CD4-positive, alpha-beta T cell (primary cell): ENCODE data around the gene CST6. TPM values are rescaled to one million over a fixed set of nuclear protein-coding genes. Genes with fewer than 3 reads are reported as not detected.

Experiments
- ATAC-seq: fragments of 200-7000 bp; cut with Tn5 transposase; one replicate; pipeline ENCODE4 v1.10.0; 2022; ENCODE audit warnings: mild to moderate bottlenecking; ENCODE audit not compliant: poor library complexity
- CTCF ChIA-PET: fragments of 350-600 bp; sonication (Branson Sonifier 250); formaldehyde crosslinking; loops from one replicate; lab custom pipeline; 2021; ENCODE audit warnings: antibody characterized with exemption, inconsistent platforms; lab: Charles Lee
- POLR2A ChIA-PET: fragments of 350-600 bp; sonication (Branson Sonifier 250); formaldehyde crosslinking; loops from one replicate; lab custom pipeline; 2021; ENCODE audit warnings: antibody characterized with exemption, inconsistent platforms; lab: Charles Lee
- DNase-seq, 14 experiments: peaks; one replicate each; pipeline ENCODE4 v3.0.0-alpha.2; 2013 to 2020; ENCODE audit warnings: mixed read lengths in 2 of 14
- H3K27ac ChIP-seq, 2 donors: one replicate each; pipeline versions ENCODE4 v1.5.1 to v1.7.0; 2013; ENCODE audit warnings: low read length in 2 of 2, low read depth in 1 of 2, mild to moderate bottlenecking in 1 of 2
- H3K27me3 ChIP-seq, 2 experiments: 1 replicate in 1 of 2; 2 replicates in 1 of 2; pipeline versions ENCODE4 v1.6.1 to v1.7.0; 2013; ENCODE audit warnings: low read length in 2 of 2, control low read depth in 1 of 2, mild to moderate bottlenecking in 1 of 2, moderate library complexity in 1 of 2; ENCODE audit not compliant: insufficient read depth in 2 of 2, control insufficient read depth in 1 of 2
- H3K36me3 ChIP-seq: one replicate; pipeline ENCODE4 v1.6.1; 2013; ENCODE audit warnings: low read length, control low read depth; ENCODE audit not compliant: insufficient read depth
- H3K4me1 ChIP-seq: one replicate; pipeline ENCODE4 v1.6.1; 2013; ENCODE audit warnings: low read length, control low read depth; ENCODE audit not compliant: insufficient read depth
- H3K4me3 ChIP-seq: one replicate; pipeline ENCODE4 v1.5.1; 2013; ENCODE audit warnings: mild to moderate bottlenecking, low read length, moderate library complexity
- H3K9me3 ChIP-seq, 2 experiments: 1 replicate in 1 of 2; 2 replicates in 1 of 2; pipeline versions ENCODE4 v1.6.1 to v1.7.0; 2013; ENCODE audit warnings: low read length in 2 of 2, mild to moderate bottlenecking in 2 of 2, control low read depth in 1 of 2, moderate library complexity in 1 of 2; ENCODE audit not compliant: control insufficient read depth in 1 of 2, insufficient read depth in 1 of 2
- H3K27ac Mint-ChIP-seq: one replicate; pipeline ENCODE4 v1.8.0; 2020; ENCODE audit warnings: mixed read lengths
- H3K27me3 Mint-ChIP-seq: one replicate; pipeline ENCODE4 v1.8.0; 2021; ENCODE audit warnings: mixed read lengths
- H3K36me3 Mint-ChIP-seq: one replicate; pipeline ENCODE4 v1.8.0; 2021; ENCODE audit warnings: low read depth, mixed read lengths
- H3K4me1 Mint-ChIP-seq: one replicate; pipeline ENCODE4 v1.8.0; 2021; ENCODE audit warnings: low read depth, mixed read lengths
- H3K4me3 Mint-ChIP-seq: one replicate; pipeline ENCODE4 v1.8.0; 2020; ENCODE audit warnings: mild to moderate bottlenecking, mixed read lengths
- H3K9me3 Mint-ChIP-seq: one replicate; pipeline ENCODE4 v1.8.0; 2020; ENCODE audit warnings: mixed read lengths
- CTCF ChIP-seq: fragments of 200-600 bp; IDR thresholded peaks from one replicate; pipeline ENCODE4 v1.8.0; 2022; ENCODE audit warnings: antibody characterized with exemption, mild to moderate bottlenecking
- intact Hi-C, 2 experiments: fragments of 100-400 bp; cut with DNase I in 1 of 2; cut with micrococcal nuclease in 1 of 2; formaldehyde crosslinking; loops; one replicate each; pipeline versions ENCODE4 v1.15.1 to v1.9.0; 2023 to 2025; cut with DNase I, micrococcal nuclease
- total RNA-seq, 174 experiments: library from RNA in 2 of 174; stranded (reverse) in 2 of 174; gene quantifications; one replicate each; pipeline ENCODE4 v1.2.3 and lab custom pipeline; 2021 to 2026

CST6 gene
- total RNA-seq, 2 experiments from 2014 or later, result not detected

GRCh38 chr11:66004186-66004585, 7.6 kb upstream of the CST6 start:
- H3K9me3 ChIP-seq, result no peaks in the 10 kb centered on the region
- H3K4me3 ChIP-seq, result no peak overlapping the region
- no peak overlapping the region for H3K27ac ChIP-seq
- peaks cover 39% of the 10 kb centered on the region for H3K4me1 ChIP-seq
- intact Hi-C loops, result no loop called here
- no peaks in the 10 kb centered on the region for H3K27me3 ChIP-seq
- POLR2A ChIA-PET, result no interaction called here
- no peaks in the 10 kb centered on the region for H3K9me3 Mint-ChIP-seq
- DNase-seq, result no peak
- peak overlapping the region; percentile 56 for H3K4me3 Mint-ChIP-seq
- H3K27ac Mint-ChIP-seq, result peak overlapping the region; percentile 36
- peaks cover 55% of the 10 kb centered on the region for H3K36me3 Mint-ChIP-seq
- no peak for TF ChIP-seq CTCF
- peaks cover 37% of the 10 kb centered on the region for H3K36me3 ChIP-seq
- no peak for ATAC-seq
- H3K27me3 Mint-ChIP-seq, result no peaks in the 10 kb centered on the region
- CTCF ChIA-PET, result no interaction called here
- peaks cover 37% of the 10 kb centered on the region for H3K4me1 Mint-ChIP-seq

GRCh38 chr11:66006134-66006890, 5.5 kb upstream of the CST6 start:
- POLR2A ChIA-PET, result no interaction called here
- ATAC-seq (no peak), DNase-seq (no peak)
- peaks cover 2 to 4% of the 10 kb centered on the region in 2 experiments for H3K27me3 ChIP-seq
- peaks cover 24% of the 10 kb centered on the region for H3K36me3 ChIP-seq
- H3K4me3 Mint-ChIP-seq, result no peak overlapping the region
- H3K36me3 Mint-ChIP-seq, result peaks cover 36% of the 10 kb centered on the region
- H3K4me3 ChIP-seq, result no peak overlapping the region
- H3K9me3 Mint-ChIP-seq, result no peaks in the 10 kb centered on the region
- CTCF ChIA-PET, result no interaction called here
- H3K4me1 ChIP-seq, result peaks cover 19% of the 10 kb centered on the region
- peaks cover 5% of the 10 kb centered on the region for H3K27me3 Mint-ChIP-seq
- H3K4me1 Mint-ChIP-seq, result peaks cover 22% of the 10 kb centered on the region
- H3K27ac Mint-ChIP-seq, result no peak overlapping the region
- no peak overlapping the region for H3K27ac ChIP-seq
- no peaks in the 10 kb centered on the region for H3K9me3 ChIP-seq
- no peak for TF ChIP-seq CTCF
- intact Hi-C loops, result no loop called here

GRCh38 chr11:66006891-66007176, 5.0 kb upstream of the CST6 start:
- intact Hi-C loops, result no loop called here
- ChIA-PET POLR2A (no interaction called here), CTCF (no interaction called here)
- peaks cover 8% of the 10 kb centered on the region for H3K27me3 Mint-ChIP-seq
- no peak overlapping the region for H3K27ac Mint-ChIP-seq
- DNase-seq, result no peak
- Histone ChIP-seq H3K36me3 (peaks cover 24% of the 10 kb centered on the region), H3K4me1 (peaks cover 22% of the 10 kb centered on the region), H3K4me3 (no peak overlapping the region), H3K27me3 (peaks cover 7% of the 10 kb centered on the region in 2 experiments), H3K9me3 (no peaks in the 10 kb centered on the region), H3K27ac (no peak overlapping the region)
- peaks cover 31% of the 10 kb centered on the region for H3K36me3 Mint-ChIP-seq
- H3K9me3 Mint-ChIP-seq, result no peaks in the 10 kb centered on the region
- TF ChIP-seq CTCF, result no peak
- peaks cover 17% of the 10 kb centered on the region for H3K4me1 Mint-ChIP-seq
- ATAC-seq, result no peak
- no peak overlapping the region for H3K4me3 Mint-ChIP-seq
